PC-9 (cell line): ENCODE measurements around the gene C5. TPM values are rescaled to one million over a fixed set of nuclear protein-coding genes. Genes with fewer than 3 reads are reported as not detected.

Experiments used
- BruUV-seq: library from RNA; stranded (reverse); fragments of 400-500 nt; replicated peaks from 2 replicates; lab custom pipeline; 2021; lab: Mats Ljungman, UMichigan
- CTCF ChIA-PET: fragments of 300-600 bp; sonication (Branson Sonifier 250); formaldehyde crosslinking; loops from one replicate; lab custom pipeline; 2022; ENCODE audit warnings: antibody characterized with exemption; lab: Charles Lee
- POLR2A ChIA-PET: fragments of 300-600 bp; sonication (Branson Sonifier 250); formaldehyde crosslinking; loops from one replicate; lab custom pipeline; 2022; ENCODE audit warnings: antibody characterized with exemption; ENCODE audit not compliant: unreplicated experiment; lab: Charles Lee
- DNase-seq, 2 experiments: peaks; one replicate each; pipeline versions ENCODE4 v3.0.0 to v3.0.0-alpha.2; 2015 to 2022; ENCODE audit warnings: mixed read lengths in 1 of 2
- H2AFZ ChIP-seq: fragments of 200-600 bp; sonication (generic); 2 replicates; pipeline ENCODE4 v1.8.1; 2017; ENCODE audit warnings: antibody characterized with exemption
- H3F3A ChIP-seq: fragments of 200-600 bp; sonication (generic); 2 replicates; pipeline ENCODE4 v1.8.1; 2017; ENCODE audit warnings: antibody characterized with exemption, mild to moderate bottlenecking, low read depth; ENCODE audit not compliant: insufficient read depth
- H3K27ac ChIP-seq: fragments of 200-600 bp; sonication (generic); 2 replicates; pipeline ENCODE4 v1.6.1; 2016; ENCODE audit warnings: mixed run types
- H3K27me3 ChIP-seq: fragments of 200-600 bp; sonication (generic); 2 replicates; pipeline ENCODE4 v1.6.1; 2016; ENCODE audit warnings: low read depth, mixed run types; ENCODE audit not compliant: insufficient read depth
- H3K36me3 ChIP-seq: fragments of 200-600 bp; sonication (generic); 2 replicates; pipeline ENCODE4 v1.6.1; 2016; ENCODE audit warnings: low read depth, mixed run types
- H3K4me1 ChIP-seq: fragments of 200-600 bp; sonication (generic); replicated peaks from 2 replicates; pipeline ENCODE4 v1.6.1; 2016; ENCODE audit warnings: mixed run types; ENCODE audit not compliant: insufficient read depth
- H3K4me2 ChIP-seq: fragments of 200-600 bp; sonication (generic); 2 replicates; pipeline ENCODE4 v1.6.1; 2017; ENCODE audit warnings: mixed run types
- H3K4me3 ChIP-seq: fragments of 200-600 bp; sonication (generic); 2 replicates; pipeline ENCODE4 v1.6.1; 2016; ENCODE audit warnings: mixed run types
- H3K79me2 ChIP-seq: fragments of 200-600 bp; sonication (generic); 2 replicates; pipeline ENCODE4 v1.6.1; 2017; ENCODE audit warnings: low read depth, mixed run types
- H3K9me2 ChIP-seq: fragments of 200-600 bp; sonication (generic); 2 replicates; pipeline ENCODE4 v1.8.1; 2017; ENCODE audit warnings: mild to moderate bottlenecking; ENCODE audit not compliant: insufficient read depth
- H3K9me3 ChIP-seq: fragments of 200-600 bp; sonication (generic); 2 replicates; pipeline ENCODE4 v1.8.1; 2016; ENCODE audit warnings: low read depth; ENCODE audit not compliant: insufficient read depth
- H4K20me1 ChIP-seq: fragments of 200-600 bp; sonication (generic); 2 replicates; pipeline ENCODE4 v1.8.1; 2017; ENCODE audit not compliant: insufficient read depth
- CTCF ChIP-seq: fragments of 200-600 bp; sonication (generic); conservative IDR thresholded peaks from 2 replicates; pipeline ENCODE4 v1.6.1; 2017; ENCODE audit warnings: mixed run types, antibody characterized with exemption, mild to moderate bottlenecking, moderate library complexity
- EZH2 ChIP-seq: fragments of 200-600 bp; sonication (generic); IDR thresholded peaks from 2 replicates; pipeline ENCODE4 v1.8.0; 2017; ENCODE audit warnings: antibody characterized with exemption, low read depth
- intact Hi-C: fragments of 100-400 bp; cut with micrococcal nuclease; formaldehyde crosslinking; loops from one replicate; pipeline ENCODE4 v1.10.0; 2022; ENCODE audit not compliant: unreplicated experiment
- total RNA-seq: library from RNA; stranded (reverse); gene quantifications from 2 replicates; pipeline ENCODE4 v1.2.3, GENCODE V29; 2021

The C5 gene
- total RNA-seq, 1 experiment from 2014 or later, result 11.5 TPM

- no TSS peak for BruUV-seq
- H3K9me2 ChIP-seq, result no peaks in the 10 kb centered on the region
- H3K79me2 ChIP-seq, result no peaks in the 10 kb centered on the region
- H4K20me1 ChIP-seq, result no peaks in the 10 kb centered on the region
- ChIA-PET POLR2A (no interaction called here), CTCF (interaction anchor here (0.6 kb wide), 2 partner anchors 174 to 220 kb away, joined by 3 to 4 read pairs; no protein-coding TSS in a partner anchor)
- TF ChIP-seq CTCF (peak; percentile 93), EZH2 (no peak)
- no peaks in the 10 kb centered on the region for H3K36me3 ChIP-seq
- peak overlapping the region; percentile 49 for H3K4me2 ChIP-seq
- H3K27me3 ChIP-seq, result no peaks in the 10 kb centered on the region
- intact Hi-C loops, result loop anchor here (1.0 to 5.0 kb wide), 7 partner anchors 60 to 404 kb away; partner anchors contain the start of gene FBXW2
- DNase-seq, result peak; percentile 80 to 93
- peak overlapping the region; percentile 25; the same call in 1 of the 2 replicates for H3K27ac ChIP-seq
- H3K4me1 ChIP-seq, result peaks cover 22% of the 10 kb centered on the region
- H3F3A ChIP-seq, result no peaks in the 10 kb centered on the region; the same call in 1 of the 2 replicates
- H3K4me3 ChIP-seq, result no peak overlapping the region
- no peaks in the 10 kb centered on the region for H3K9me3 ChIP-seq
- no peak overlapping the region for H2AFZ ChIP-seq
Measured at GRCh38 chr9:120936011-120936763, 113.9 kb downstream of the C5 start.

DNA sequence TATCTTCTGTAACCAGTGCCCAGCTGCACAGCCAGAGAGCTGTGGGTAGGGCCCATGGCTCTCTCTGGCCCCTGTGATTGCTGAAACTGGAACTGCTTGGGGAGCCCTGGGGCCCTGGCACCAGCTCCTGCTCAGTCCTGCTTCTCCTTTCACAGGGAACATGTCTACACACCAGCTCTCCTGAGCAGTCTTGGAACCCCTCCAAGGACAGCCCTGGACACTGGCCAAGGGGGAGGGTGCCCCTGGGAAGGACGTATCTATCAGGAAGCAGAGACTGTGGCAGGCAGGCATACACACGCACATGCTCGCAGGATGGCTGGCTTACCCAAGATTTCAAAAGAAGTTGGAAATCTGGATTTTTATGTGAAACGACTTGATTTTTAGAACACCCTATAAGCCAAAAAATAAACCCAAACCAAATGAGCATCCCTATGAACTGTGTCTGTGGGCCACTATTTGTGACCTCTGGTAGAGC is 114.7 kb downstream of the C5 start:
- H3K4me1 ChIP-seq, result peaks cover 20% of the 10 kb centered on the region
- no peaks in the 10 kb centered on the region for H3K27me3 ChIP-seq
- no TSS peak for BruUV-seq
- H3K9me3 ChIP-seq, result no peaks in the 10 kb centered on the region
- no peaks in the 10 kb centered on the region for H4K20me1 ChIP-seq
- POLR2A ChIA-PET, result interaction anchor here (0.5 to 0.6 kb wide), 2 partner anchors 124 to 151 kb away, joined by 3 to 7 read pairs; no protein-coding TSS in a partner anchor
- TF ChIP-seq CTCF (no peak), EZH2 (no peak)
- CTCF ChIA-PET, result interaction anchor here (0.6 kb wide), 2 partner anchors 219 to 316 kb away, joined by 3 to 4 read pairs; no protein-coding TSS in a partner anchor
- 0 out of 2 replicates have a peak overlapping the region, but pooled peaks have one; percentile 25 for H3K27ac ChIP-seq
- peak; percentile 77 to 99 for DNase-seq
- H3K79me2 ChIP-seq, result no peaks in the 10 kb centered on the region
- H3K9me2 ChIP-seq, result no peaks in the 10 kb centered on the region
- intact Hi-C loops, result loop anchor here (5.0 kb wide), 1 partner anchor 403 kb away; no protein-coding TSS in a partner anchor
- no peak overlapping the region for H2AFZ ChIP-seq
- no peaks in the 10 kb centered on the region for H3K36me3 ChIP-seq
- no peak overlapping the region for H3K4me3 ChIP-seq
- no peaks in the 10 kb centered on the region; the same call in 1 of the 2 replicates for H3F3A ChIP-seq
- H3K4me2 ChIP-seq, result no peak overlapping the region

DNA sequence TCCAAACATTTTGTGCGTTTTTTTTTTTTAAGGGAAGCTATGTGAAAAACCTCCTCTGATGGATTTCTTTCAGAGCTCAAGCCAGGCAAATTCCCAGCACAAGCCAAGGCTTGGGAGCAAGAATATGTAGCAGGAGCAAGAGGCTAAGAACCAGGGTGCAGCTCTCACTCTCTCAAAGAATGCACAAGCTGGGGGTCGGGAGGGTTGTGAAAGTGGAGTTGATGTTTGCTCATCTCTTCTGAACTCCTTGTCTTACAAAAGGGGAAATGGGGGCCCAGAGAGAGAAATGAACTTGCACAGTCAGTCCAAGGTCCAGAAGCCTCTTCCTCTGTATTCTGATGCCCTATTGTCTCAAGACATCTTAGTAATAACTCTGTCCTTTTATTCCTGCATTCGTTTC is 115.8 kb downstream of the C5 start:
- no peaks in the 10 kb centered on the region for H3K27me3 ChIP-seq
- no peaks in the 10 kb centered on the region for H3K9me3 ChIP-seq
- H3K4me2 ChIP-seq, result no peak overlapping the region
- ChIA-PET POLR2A (no interaction called here), CTCF (no interaction called here)
- intact Hi-C loops, result no loop called here
- no peak overlapping the region for H3K4me3 ChIP-seq
- H3F3A ChIP-seq, result no peaks in the 10 kb centered on the region; the same call in 1 of the 2 replicates
- DNase-seq, result no peak
- no peaks in the 10 kb centered on the region for H3K79me2 ChIP-seq
- H4K20me1 ChIP-seq, result no peaks in the 10 kb centered on the region
- H3K36me3 ChIP-seq, result no peaks in the 10 kb centered on the region
- H3K9me2 ChIP-seq, result no peaks in the 10 kb centered on the region
- no peak overlapping the region for H2AFZ ChIP-seq
- TF ChIP-seq EZH2, result no peak
- no peak for TF ChIP-seq CTCF
- BruUV-seq, result no TSS peak
- no peak overlapping the region for H3K27ac ChIP-seq
- H3K4me1 ChIP-seq, result peaks cover 26% of the 10 kb centered on the region
